ENCODE measurements around the gene NOS1. TPM values are rescaled to one million over a fixed set of nuclear protein-coding genes. Genes with fewer than 3 reads are reported as not detected.

NOS1 gene
- total and polyA plus RNA-seq, 10 donors: 0.03 to 0.22 (median 0.04) TPM; not detected in 6

- DNase-seq: peak; percentile 27
- Histone ChIP-seq H3K4me1 (no peaks in the 10 kb centered on the region), H3K27ac (no peak overlapping the region), H3K27me3 (replicated peaks in 1 of 7) (peaks cover 0 to 17% (median 0%) of the 10 kb centered on the region in 7 donors), H3K9me3 (peaks cover 0 to 21% (median 13%) of the 10 kb centered on the region in 8 donors), H3K4me3 (no peak overlapping the region), H3K36me3 (no peaks in the 10 kb centered on the region)
- intact Hi-C loops (cut with DNase I; ENCODE audit: low total_unique reads): no loop called here
- 73 to 90% (median 85%) methylated on average over 6 of the region's 6 CpGs for WGBS, 5 donors
- TF ChIP-seq CTCF (IDR thresholded peaks at IDR 0.05 in 8 of 11, conservative IDR thresholded peaks at IDR 0.05 in 3 of 11) (no peak), POLR2AphosphoS5 (IDR thresholded peaks at IDR 0.05) (no peak), POLR2A (IDR thresholded peaks at IDR 0.05) (no peak)
These were observed 45.1 kb downstream of the NOS1 start for GRCh38 chr12:117316336-117316735.

- Histone ChIP-seq H3K4me3 (no peak overlapping the region), H3K27ac (no peak overlapping the region), H3K36me3 (no peaks in the 10 kb centered on the region), H3K4me1 (no peaks in the 10 kb centered on the region), H3K9me3 (peaks cover 0 to 21% (median 13%) of the 10 kb centered on the region in 8 donors), H3K27me3 (replicated peaks in 1 of 7) (peaks cover 0 to 7% (median 0%) of the 10 kb centered on the region in 7 donors)
- intact Hi-C loops (cut with DNase I; ENCODE audit: low total_unique reads): no loop called here
- TF ChIP-seq POLR2AphosphoS5 (IDR thresholded peaks at IDR 0.05) (no peak), POLR2A (IDR thresholded peaks at IDR 0.05) (no peak), CTCF (IDR thresholded peaks at IDR 0.05 in 8 of 11, conservative IDR thresholded peaks at IDR 0.05 in 3 of 11) (no peak)
- WGBS, 5 donors: 13 to 29% (median 21%) methylated on average over 4 of the region's 4 CpGs
- no peak for DNase-seq
These were observed 47.5 kb downstream of the NOS1 start for GRCh38 chr12:117313926-117314325.

- WGBS, 5 donors: 58 to 91% (median 80%) methylated on average over 2 to 3 of the region's 3 CpGs
- intact Hi-C loops (cut with DNase I; ENCODE audit: low total_unique reads): no loop called here
- TF ChIP-seq CTCF (IDR thresholded peaks at IDR 0.05 in 8 of 11, conservative IDR thresholded peaks at IDR 0.05 in 3 of 11) (no peak), POLR2A (IDR thresholded peaks at IDR 0.05) (no peak)
- H3K27me3 ChIP-seq (replicated peaks in 1 of 7): no peaks in the 10 kb centered on the region
- no peak overlapping the region for H3K27ac ChIP-seq
- H3K36me3 ChIP-seq: no peaks in the 10 kb centered on the region
- DNase-seq: no peak
- no peak overlapping the region for H3K4me3 ChIP-seq
- no peaks in the 10 kb centered on the region for H3K4me1 ChIP-seq
- peaks cover 0 to 21% (median 13%) of the 10 kb centered on the region in 8 donors for H3K9me3 ChIP-seq
These were observed 48.7 kb downstream of the NOS1 start for GRCh38 chr12:117312770-117313169.

GRCh38 chr12:117309276-117309925 is 52.0 kb downstream of the NOS1 start:
- intact Hi-C loops (cut with DNase I; ENCODE audit: low total_unique reads): no loop called here
- no peak for TF ChIP-seq CTCF (IDR thresholded peaks at IDR 0.05 in 8 of 11, conservative IDR thresholded peaks at IDR 0.05 in 3 of 11)
- no peak for TF ChIP-seq POLR2A (IDR thresholded peaks at IDR 0.05)
- no peak for TF ChIP-seq POLR2AphosphoS5 (IDR thresholded peaks at IDR 0.05)
- H3K27ac ChIP-seq: no peak overlapping the region
- H3K4me3 ChIP-seq: no peak overlapping the region
- H3K9me3 ChIP-seq: no peaks in the 10 kb centered on the region
- WGBS, 5 donors: 71 to 94% (median 89%) methylated on average over 9 to 11 of the region's 11 CpGs
- no peak for DNase-seq
- H3K4me1 ChIP-seq: no peaks in the 10 kb centered on the region
- no peaks in the 10 kb centered on the region for H3K36me3 ChIP-seq
- no peaks in the 10 kb centered on the region for H3K27me3 ChIP-seq (replicated peaks in 1 of 7)
